ENCODE measurements around the gene DCAF11. TPM values are rescaled to one million over a fixed set of nuclear protein-coding genes. Genes with fewer than 3 reads are reported as not detected.

DCAF11 gene
- total and polyA plus RNA-seq, 7 donors, result 34.7 to 73.5 (median 66.4) TPM

- Histone ChIP-seq H3K36me3 (ENCODE audit: insufficient read depth in 1 of 2, low read depth in 1 of 2) (peaks cover 0 to 41% of the 10 kb centered on the region in 2 donors), H3K4me1 (peaks cover 42% of the 10 kb centered on the region), H3K27ac (peak overlapping the region; percentile 86), H3K4me3 (peak overlapping the region; percentile 97), H3K9me3 (no peaks in the 10 kb centered on the region), H3K27me3 (ENCODE audit: insufficient read depth in 3 of 3, low read length in 2 of 3) (no peaks in the 10 kb centered on the region)
- DNase-seq (no peak), ATAC-seq (no peak)
- no peak for TF ChIP-seq CTCF (IDR thresholded peaks at IDR 0.05)
- 12 to 14% (median 13%) methylated on average over 9 of the region's 9 CpGs for WGBS, 3 donors
- intact Hi-C loops (cut with DNase I), result loop anchor here (5.0 kb wide), 1 partner anchor 34 kb away; the partner anchor contains the start of genes DCAF11 (in 2 of the 2) and NRL (in 2 of the 2)
These were observed 31.3 kb downstream of the DCAF11 start for GRCh38 chr14:24145690-24146452.

- peaks cover 0 to 47% of the 10 kb centered on the region in 2 donors for H3K36me3 ChIP-seq (ENCODE audit: insufficient read depth in 1 of 2, low read depth in 1 of 2)
- H3K4me3 ChIP-seq, result peak within 1 kb of the TSS; percentile 97
- no peaks in the 10 kb centered on the region for H3K9me3 ChIP-seq
- no peaks in the 10 kb centered on the region for H3K27me3 ChIP-seq (ENCODE audit: insufficient read depth in 3 of 3, low read length in 2 of 3)
- intact Hi-C loops (cut with DNase I), result loop anchor here (5.0 kb wide), 1 partner anchor 34 kb away; the partner anchor contains the start of genes DCAF11 (in 2 of the 2) and NRL (in 2 of the 2)
- peak; percentile 81 to 86 (median 84) for ATAC-seq
- no peak for TF ChIP-seq CTCF (IDR thresholded peaks at IDR 0.05)
- DNase-seq, result peak; percentile 95 to 96
- peaks cover 42% of the 10 kb centered on the region for H3K4me1 ChIP-seq
- WGBS, 3 donors, result 0 to 1% (median 0%) methylated on average over 17 to 25 of the region's 25 CpGs
- peak within 1 kb of the TSS; percentile 86 for H3K27ac ChIP-seq
These were observed 31.9 kb downstream of the DCAF11 start, which contains the start of gene PSME2 for GRCh38 chr14:24146453-24146977. TSS of gene PSME2 (minus strand) at chr14:24146610. CDS start at chr14:24146581, 29 bp downstream.

- no peaks in the 10 kb centered on the region for H3K9me3 ChIP-seq
- no peaks in the 10 kb centered on the region for H3K27me3 ChIP-seq (ENCODE audit: insufficient read depth in 3 of 3, low read length in 2 of 3)
- peak; percentile 98 to 99 for DNase-seq
- peaks cover 0 to 54% of the 10 kb centered on the region in 2 donors for H3K36me3 ChIP-seq (ENCODE audit: insufficient read depth in 1 of 2, low read depth in 1 of 2)
- intact Hi-C loops (cut with DNase I), result loop anchor here (5.0 kb wide), 1 partner anchor 35 kb away; the partner anchor contains the start of genes DCAF11 (in 2 of the 2) and NRL (in 2 of the 2)
- peak within 1 kb of the TSS; percentile 97 for H3K4me3 ChIP-seq
- H3K4me1 ChIP-seq, result peaks cover 39% of the 10 kb centered on the region
- TF ChIP-seq CTCF (IDR thresholded peaks at IDR 0.05), result no peak
- WGBS, 3 donors, result 1% methylated on average over 39 to 57 of the region's 57 CpGs
- peak; percentile 92 to 95 (median 94) for ATAC-seq
- H3K27ac ChIP-seq, result peak within 1 kb of the TSS; percentile 86
These were observed 32.6 kb downstream of the DCAF11 start, which contains the start of gene RNF31 for GRCh38 chr14:24146978-24147760. TSS of gene RNF31 (plus strand) at chr14:24147498. CDS start at chr14:24147699, 201 bp downstream.

- H3K36me3 ChIP-seq (ENCODE audit: insufficient read depth in 1 of 2, low read depth in 1 of 2), result peaks cover 0 to 61% of the 10 kb centered on the region in 2 donors
- DNase-seq (no peak), ATAC-seq (no peak)
- H3K27me3 ChIP-seq (ENCODE audit: insufficient read depth in 3 of 3, low read length in 2 of 3), result no peaks in the 10 kb centered on the region
- H3K27ac ChIP-seq, result peak overlapping the region; percentile 86
- no peaks in the 10 kb centered on the region for H3K9me3 ChIP-seq
- intact Hi-C loops (cut with DNase I), result loop anchor here (5.0 kb wide), 1 partner anchor 36 kb away; the partner anchor contains the start of genes DCAF11 (in 2 of the 2) and NRL (in 2 of the 2)
- peaks cover 32% of the 10 kb centered on the region for H3K4me1 ChIP-seq
- TF ChIP-seq CTCF (IDR thresholded peaks at IDR 0.05), result no peak
- 3 to 6% (median 4%) methylated on average over 21 to 29 of the region's 29 CpGs for WGBS, 3 donors
- peak overlapping the region; percentile 97 for H3K4me3 ChIP-seq
These were observed 33.3 kb downstream of the DCAF11 start for GRCh38 chr14:24147761-24148428.
